Trophoblast cell (in vitro differentiated cells and primary cell): ENCODE data around the gene CDC42SE2.

ENCODE experiments used
- DNase-seq, 2 donors: peaks; one replicate each; pipeline ENCODE4 v3.0.0-alpha.2; 2016
- H2AFZ ChIP-seq: 2 replicates; pipeline ENCODE4 v1.6.1; 2013; ENCODE audit warnings: low read length, moderate library complexity, mild to moderate bottlenecking; ENCODE audit not compliant: insufficient read depth, poor library complexity
- H2AK5ac ChIP-seq: 2 replicates; pipeline ENCODE4 v1.6.1; 2013; ENCODE audit warnings: mild to moderate bottlenecking, low read length
- H2BK120ac ChIP-seq: 2 replicates; pipeline ENCODE4 v1.6.1; 2013; ENCODE audit warnings: low read length, mild to moderate bottlenecking, moderate library complexity; ENCODE audit not compliant: insufficient read depth, poor library complexity
- H2BK12ac ChIP-seq: 2 replicates; pipeline ENCODE4 v1.6.1; 2013; ENCODE audit warnings: mild to moderate bottlenecking, low read length, moderate library complexity
- H2BK5ac ChIP-seq: 2 replicates; pipeline ENCODE4 v1.6.1; 2013; ENCODE audit warnings: low read length, low read depth, moderate library complexity, mild to moderate bottlenecking; ENCODE audit not compliant: poor library complexity
- H3K14ac ChIP-seq: 2 replicates; pipeline ENCODE4 v1.6.1; 2013; ENCODE audit warnings: mild to moderate bottlenecking, low read length
- H3K18ac ChIP-seq: 2 replicates; pipeline ENCODE4 v1.6.1; 2013; ENCODE audit warnings: mild to moderate bottlenecking, low read length
- H3K23ac ChIP-seq: 2 replicates; pipeline ENCODE4 v1.6.1; 2013; ENCODE audit warnings: low read length
- H3K27ac ChIP-seq: 2 replicates; pipeline ENCODE4 v1.5.1; 2013; ENCODE audit warnings: low read depth, mild to moderate bottlenecking, inconsistent platforms, low read length, moderate library complexity
- H3K27me3 ChIP-seq: 2 replicates; pipeline ENCODE4 v1.6.1; 2013; ENCODE audit warnings: inconsistent platforms, mild to moderate bottlenecking, low read length, moderate library complexity; ENCODE audit not compliant: insufficient read depth
- H3K36me3 ChIP-seq, 2 experiments: 1 replicate in 1 of 2; 2 replicates in 1 of 2; pipeline ENCODE4 v1.6.1; 2013; ENCODE audit warnings: low read length in 2 of 2, mild to moderate bottlenecking in 2 of 2, moderate library complexity in 1 of 2; ENCODE audit not compliant: insufficient read depth in 2 of 2, control insufficient read depth in 1 of 2
- H3K4ac ChIP-seq: 2 replicates; pipeline ENCODE4 v1.6.1; 2013; ENCODE audit warnings: low read depth, mild to moderate bottlenecking, low read length, moderate library complexity
- H3K4me1 ChIP-seq, 2 experiments: 1 replicate in 1 of 2; 2 replicates in 1 of 2; pipeline ENCODE4 v1.6.1; 2013; ENCODE audit warnings: low read length in 2 of 2, mild to moderate bottlenecking in 2 of 2, moderate library complexity in 1 of 2; ENCODE audit not compliant: insufficient read depth in 2 of 2, control insufficient read depth in 1 of 2
- H3K4me2 ChIP-seq: 2 replicates; pipeline ENCODE4 v1.6.1; 2013; ENCODE audit warnings: inconsistent platforms, mild to moderate bottlenecking, low read length, moderate library complexity
- H3K4me3 ChIP-seq: 2 replicates; pipeline ENCODE4 v1.5.1; 2013; ENCODE audit warnings: mild to moderate bottlenecking, low read depth, low read length, inconsistent platforms
- H3K79me1 ChIP-seq: one replicate; pipeline ENCODE4 v1.6.1; 2013; ENCODE audit warnings: low read length
- H3K79me2 ChIP-seq: 2 replicates; pipeline ENCODE4 v1.6.1; 2013; ENCODE audit warnings: low read length, mild to moderate bottlenecking; ENCODE audit not compliant: control insufficient read depth, insufficient read depth, poor library complexity
- H3K9ac ChIP-seq: 2 replicates; pipeline ENCODE4 v1.6.1; 2013; ENCODE audit warnings: mild to moderate bottlenecking, low read length
- H3K9me3 ChIP-seq: 2 replicates; pipeline ENCODE4 v1.6.1; 2013; ENCODE audit warnings: low read depth, mild to moderate bottlenecking, control low read depth, inconsistent platforms, low read length; ENCODE audit not compliant: insufficient read depth
- H4K12ac ChIP-seq: 2 replicates; pipeline ENCODE4 v1.6.1; 2013; ENCODE audit warnings: low read depth, mild to moderate bottlenecking, low read length, moderate library complexity
- H4K8ac ChIP-seq: 2 replicates; pipeline ENCODE4 v1.6.1; 2013; ENCODE audit warnings: low read depth, mild to moderate bottlenecking, low read length, moderate library complexity
- H4K91ac ChIP-seq: one replicate; pipeline ENCODE4 v1.6.1; 2013; ENCODE audit warnings: low read depth, mild to moderate bottlenecking, low read length, moderate library complexity
- WGBS: extraction: QIAGEN DNeasy Blood & Tissue Kit; methylation state at CpG from one replicate; pipeline ENCODE4 v1.1.7; 2013; ENCODE audit warnings: missing lambda C conversion rate; ENCODE audit not compliant: insufficient read length, insufficient coverage; ENCODE audit errors: extremely low coverage; 5-methylcytosine and 5-hydroxymethylcytosine counted together

CDC42SE2 gene

DNA sequence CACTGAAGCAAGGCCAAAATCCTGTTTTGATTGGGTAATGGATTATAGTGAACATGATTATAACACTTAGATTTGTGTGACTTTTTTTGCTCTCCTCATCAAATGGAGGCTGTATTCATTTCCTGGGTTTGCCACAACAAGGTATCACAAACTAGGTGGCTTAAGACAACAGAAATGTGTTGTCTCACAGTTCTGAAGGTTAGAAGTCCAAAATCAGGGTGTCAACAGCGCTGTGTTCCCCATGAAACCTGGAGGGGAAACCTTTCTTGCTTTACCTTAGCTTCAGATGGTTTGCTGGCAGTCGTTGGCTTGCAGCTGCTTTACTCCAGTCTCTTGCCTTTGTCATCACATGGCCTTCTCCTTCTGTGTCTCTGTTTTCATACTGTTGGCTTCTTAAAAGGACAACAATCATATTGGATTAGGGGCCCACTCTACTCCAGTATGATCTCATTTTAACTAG is 32.4 kb downstream of the CDC42SE2 start:
- H3K4me1 ChIP-seq = no peaks in the 10 kb centered on the region
- H2BK12ac ChIP-seq = no peak overlapping the region
- H4K8ac ChIP-seq = no peak overlapping the region
- no peak overlapping the region for H4K91ac ChIP-seq
- WGBS = no CpG with 5 or more reads among the region's 2 CpGs
- no peak overlapping the region for H3K18ac ChIP-seq
- no peaks in the 10 kb centered on the region for H3K79me2 ChIP-seq
- H2BK5ac ChIP-seq = no peak overlapping the region
- peak overlapping the region; percentile 40 for H3K9ac ChIP-seq
- H3K4me2 ChIP-seq = no peak overlapping the region
- H2AK5ac ChIP-seq = no peak overlapping the region
- H3K36me3 ChIP-seq = no peaks in the 10 kb centered on the region
- no peak for DNase-seq
- H3K9me3 ChIP-seq = no peaks in the 10 kb centered on the region
- H3K27ac ChIP-seq = no peak overlapping the region
- H3K14ac ChIP-seq = no peak overlapping the region
- H2AFZ ChIP-seq = no peak overlapping the region
- no peak overlapping the region for H4K12ac ChIP-seq
- H2BK120ac ChIP-seq = no peak overlapping the region
- H3K4ac ChIP-seq = no peak overlapping the region
- no peaks in the 10 kb centered on the region for H3K27me3 ChIP-seq
- no peaks in the 10 kb centered on the region for H3K79me1 ChIP-seq
- no peak overlapping the region for H3K4me3 ChIP-seq
- H3K23ac ChIP-seq = peak overlapping the region; percentile 96

DNA sequence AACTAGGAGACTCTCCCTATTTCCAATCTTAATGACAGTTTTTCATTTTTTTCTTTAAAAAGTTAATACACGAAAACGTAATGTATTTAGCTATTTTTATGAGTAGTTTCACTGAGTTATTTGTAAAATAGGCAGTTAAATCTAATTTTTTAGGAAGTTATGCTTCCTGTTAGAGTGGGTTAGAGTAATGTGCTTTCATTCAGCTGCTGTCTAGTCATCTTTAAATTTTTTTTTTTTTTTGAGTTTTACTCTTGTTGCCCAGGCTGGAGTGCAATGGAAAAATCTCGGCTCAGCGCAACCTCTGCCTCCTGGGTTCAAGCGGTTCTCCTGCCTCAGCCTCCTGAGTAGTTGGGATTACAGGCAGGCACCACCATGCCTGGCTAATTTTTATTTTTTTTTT is 34.0 kb downstream of the CDC42SE2 start:
- Histone ChIP-seq H3K4me3 (no peak overlapping the region), H2BK5ac (no peak overlapping the region), H3K27me3 (no peaks in the 10 kb centered on the region), H4K91ac (no peak overlapping the region), H2BK120ac (no peak overlapping the region), H3K23ac (no peak overlapping the region), H3K14ac (no peak overlapping the region), H3K79me1 (no peaks in the 10 kb centered on the region), H3K18ac (no peak overlapping the region), H2AK5ac (no peak overlapping the region), H3K9ac (no peak overlapping the region), H4K12ac (no peak overlapping the region), H3K36me3 (no peaks in the 10 kb centered on the region), H3K4ac (no peak overlapping the region), H4K8ac (no peak overlapping the region), H2BK12ac (no peak overlapping the region), H3K9me3 (no peaks in the 10 kb centered on the region), H3K4me1 (no peaks in the 10 kb centered on the region), H3K27ac (no peak overlapping the region), H2AFZ (no peak overlapping the region), H3K79me2 (no peaks in the 10 kb centered on the region), H3K4me2 (no peak overlapping the region)
- no peak for DNase-seq
- no CpG with 5 or more reads among the region's 5 CpGs for WGBS

DNA sequence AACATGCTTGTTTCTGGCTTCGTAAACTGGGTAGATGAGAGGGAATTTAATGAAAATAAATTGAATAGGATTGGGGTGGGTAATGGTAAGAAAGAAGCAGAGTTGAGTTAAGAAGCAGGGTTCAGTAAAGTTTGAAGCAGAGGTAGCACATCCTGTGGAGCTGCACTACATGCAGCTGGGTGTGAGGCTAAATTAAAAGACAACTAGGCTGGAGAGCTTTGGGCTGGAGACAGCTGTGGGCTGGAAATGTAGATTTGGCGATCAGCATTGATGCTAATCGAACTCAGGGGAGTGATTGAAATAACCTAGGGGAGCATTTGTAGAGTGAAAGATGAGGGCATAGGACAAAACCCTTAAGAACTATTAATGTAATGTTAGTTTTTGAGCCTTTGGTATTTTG is 35.6 kb downstream of the CDC42SE2 start:
- no peak overlapping the region for H3K18ac ChIP-seq
- H2AFZ ChIP-seq = no peak overlapping the region
- no peaks in the 10 kb centered on the region for H3K79me1 ChIP-seq
- H3K9ac ChIP-seq = no peak overlapping the region
- no peak overlapping the region for H4K91ac ChIP-seq
- peak overlapping the region; percentile 39 for H3K4ac ChIP-seq
- H3K4me2 ChIP-seq = no peak overlapping the region
- H3K36me3 ChIP-seq = no peaks in the 10 kb centered on the region
- no peak overlapping the region for H2BK12ac ChIP-seq
- 100% methylated on average over 1 of the region's 3 CpGs for WGBS
- H3K4me3 ChIP-seq = no peak overlapping the region
- no peak for DNase-seq
- H2AK5ac ChIP-seq = no peak overlapping the region
- no peak overlapping the region for H3K14ac ChIP-seq
- H3K9me3 ChIP-seq = no peaks in the 10 kb centered on the region
- H3K79me2 ChIP-seq = no peaks in the 10 kb centered on the region
- no peaks in the 10 kb centered on the region for H3K4me1 ChIP-seq
- no peak overlapping the region for H2BK5ac ChIP-seq
- no peak overlapping the region for H4K8ac ChIP-seq
- H2BK120ac ChIP-seq = no peak overlapping the region
- H4K12ac ChIP-seq = no peak overlapping the region
- H3K23ac ChIP-seq = no peak overlapping the region
- H3K27me3 ChIP-seq = no peaks in the 10 kb centered on the region
- H3K27ac ChIP-seq = no peak overlapping the region

DNA sequence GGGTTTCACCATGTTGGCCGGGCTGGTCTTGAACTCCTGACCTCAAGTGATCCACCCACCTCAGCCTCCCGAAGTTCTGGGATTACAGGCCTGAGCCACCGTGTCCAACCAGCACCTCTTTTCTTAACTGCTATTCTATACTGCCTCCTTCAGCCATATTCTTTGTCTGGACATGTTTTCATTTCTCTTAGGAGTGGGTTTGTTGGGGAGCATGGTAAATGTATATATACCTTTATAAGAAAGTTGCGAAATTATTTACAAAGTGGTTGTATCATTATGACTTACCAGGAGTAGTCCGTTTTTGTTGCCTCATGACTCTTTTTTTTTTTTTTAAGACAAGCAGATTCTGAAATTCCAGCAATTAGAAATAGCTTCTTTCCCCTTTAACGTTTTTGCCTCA is 38.7 kb downstream of the CDC42SE2 start:
- Histone ChIP-seq H3K4ac (no peak overlapping the region), H3K27me3 (no peaks in the 10 kb centered on the region), H3K79me2 (no peaks in the 10 kb centered on the region), H3K79me1 (no peaks in the 10 kb centered on the region), H2AFZ (no peak overlapping the region), H3K4me1 (no peaks in the 10 kb centered on the region), H2AK5ac (no peak overlapping the region), H3K9me3 (no peaks in the 10 kb centered on the region), H3K14ac (no peak overlapping the region), H3K9ac (no peak overlapping the region), H2BK120ac (no peak overlapping the region), H3K23ac (no peak overlapping the region), H4K8ac (no peak overlapping the region), H3K4me3 (no peak overlapping the region), H4K12ac (no peak overlapping the region), H4K91ac (no peak overlapping the region), H3K36me3 (no peaks in the 10 kb centered on the region), H3K18ac (no peak overlapping the region), H3K27ac (no peak overlapping the region), H2BK5ac (no peak overlapping the region), H3K4me2 (no peak overlapping the region), H2BK12ac (no peak overlapping the region)
- no peak for DNase-seq
- no CpG with 5 or more reads among the region's 6 CpGs for WGBS
